22Rv1 (cell line): ENCODE results near the gene CACTIN.

ENCODE experiments used
- CTCF ChIP-seq: fragments of 450-650 bp; IDR thresholded peaks from 2 replicates; pipeline ENCODE4 v1.5.1; 2017; ENCODE audit warnings: mild to moderate bottlenecking
- ZFX ChIP-seq: fragments of 450-650 bp; IDR thresholded peaks from 2 replicates; pipeline ENCODE4 v1.6.1; 2017; ENCODE audit warnings: antibody characterized with exemption, borderline replicate concordance

DNA sequence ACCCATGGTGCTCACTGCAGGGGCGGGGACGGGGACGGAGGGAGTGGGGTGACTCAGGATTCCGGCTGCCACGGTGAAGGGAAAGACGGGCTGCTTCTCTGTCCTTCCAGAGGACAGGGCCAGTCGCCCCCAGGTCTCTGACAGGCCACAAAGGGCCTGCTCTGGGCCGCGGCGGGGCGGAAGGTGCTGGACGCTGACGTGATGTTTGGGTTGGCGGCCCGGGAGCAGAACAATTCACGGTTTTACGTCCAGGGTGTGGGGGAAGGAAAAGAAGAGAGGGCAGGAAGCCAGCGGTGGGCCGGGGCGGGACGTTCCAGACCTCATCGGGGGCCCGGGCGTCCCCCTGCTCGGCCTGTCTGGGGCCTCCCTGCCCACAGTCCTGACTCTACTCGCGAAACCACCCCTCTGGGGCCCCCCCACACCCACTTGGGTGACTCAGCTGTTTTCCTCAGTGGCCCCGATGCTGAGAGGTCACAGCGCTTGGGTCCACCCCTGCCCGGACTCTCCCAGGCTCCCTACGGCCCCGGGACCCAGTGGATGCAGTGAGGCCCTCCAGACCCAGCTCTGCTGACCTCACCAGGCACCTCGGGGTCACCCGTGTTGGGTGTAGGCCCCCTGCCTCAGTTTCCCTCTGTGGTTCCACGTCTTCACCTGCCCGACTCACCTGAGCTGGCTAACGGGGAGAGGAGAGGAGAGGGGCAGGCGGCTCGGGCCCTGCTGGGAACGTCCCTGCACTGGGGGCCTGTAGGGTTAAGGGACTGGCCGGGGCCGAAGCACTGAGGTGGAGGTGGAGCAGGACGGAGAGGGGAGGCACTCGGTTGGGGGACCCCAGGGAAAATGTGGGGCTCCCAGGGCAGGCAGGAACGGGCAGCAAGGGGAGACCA is 44.4 kb upstream of the CACTIN start:
- TF ChIP-seq CTCF (no peak), ZFX (no peak)
